Embryonic facial prominence (tissue), 1 donor: Measurements from ENCODE around the gene RAB6C.
"Not testable (repeated sequence)": the region's sequence is repeated elsewhere in the genome, so short reads cannot be mapped to it uniquely, and the experiment has no call there.

Source experiments
- DNase-seq: peaks from one replicate; pipeline ENCODE4 v3.0.0-alpha.2; 2016; ENCODE audit errors: extremely low spot score

RAB6C gene

GRCh38 chr2:129993151-129993550 is 13.7 kb downstream of the RAB6C start:
- DNase-seq, result not testable (repeated sequence)

- not testable (repeated sequence) for DNase-seq
Observed at GRCh38 chr2:129996657-129997237, 17.3 kb downstream of the RAB6C start.

- not testable (repeated sequence) for DNase-seq
Observed at GRCh38 chr2:129998771-129999170, 19.3 kb downstream of the RAB6C start.

- not testable (repeated sequence) for DNase-seq
Observed at GRCh38 chr2:130005862-130006261, 26.4 kb downstream of the RAB6C start.

- DNase-seq, result not testable (repeated sequence)
Observed at GRCh38 chr2:130016701-130017100, 37.2 kb downstream of the RAB6C start.

GRCh38 chr2:130019402-130019801 is 39.9 kb downstream of the RAB6C start:
- DNase-seq, result no peak

- DNase-seq, result not testable (repeated sequence)
Observed at GRCh38 chr2:130020069-130020468, 40.6 kb downstream of the RAB6C start.

- DNase-seq, result not testable (repeated sequence)
Observed at GRCh38 chr2:130025931-130026330, 46.5 kb downstream of the RAB6C start.
